ENCODE results near the gene ARRB1.

The ARRB1 gene

DNA sequence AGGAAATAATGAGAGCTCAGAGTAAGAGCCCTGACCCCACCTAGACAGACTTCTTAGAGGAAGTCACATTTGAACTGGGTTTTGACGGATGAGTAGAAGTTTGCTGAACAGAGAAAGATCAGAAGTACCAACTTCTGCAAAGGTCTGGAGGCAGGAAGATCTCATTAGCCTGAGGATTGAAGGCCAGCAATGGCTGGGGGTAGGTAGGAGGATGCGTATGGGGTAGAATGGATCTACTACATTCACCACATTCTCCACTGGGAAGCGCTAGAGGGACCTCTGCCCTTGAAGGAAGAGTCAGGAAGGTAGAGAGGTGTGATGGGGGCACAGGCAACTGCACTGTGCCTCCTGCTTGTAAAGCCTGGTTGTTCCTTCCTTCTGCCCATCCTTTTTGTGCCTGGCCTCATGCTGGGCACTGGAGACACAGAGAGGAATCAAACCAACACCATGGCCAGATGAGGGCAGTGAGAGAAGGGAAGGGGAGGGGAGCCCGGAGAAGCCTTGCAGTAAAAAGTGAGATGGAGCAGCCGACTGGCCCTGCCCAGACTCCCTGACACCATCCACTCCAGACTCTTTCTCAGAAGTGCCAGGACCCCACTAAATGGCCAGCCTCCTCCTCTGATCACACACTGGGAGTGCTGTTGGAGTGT is 106.0 kb downstream of the ARRB1 start:
- Histone ChIP-seq H3K9me3 (ENCODE audit: control insufficient read depth, insufficient read depth, low read length) (no peaks in the 10 kb centered on the region), H3K36me3 (ENCODE audit: control insufficient read depth, insufficient read depth, low read length) (no peaks in the 10 kb centered on the region), H3K9ac (ENCODE audit: low read depth, low read length) (no peak overlapping the region), H3K27me3 (ENCODE audit: control insufficient read depth, insufficient read depth, low read length) (peaks cover 49% of the 10 kb centered on the region), H3K4me1 (ENCODE audit: control insufficient read depth, insufficient read depth, low read length) (no peaks in the 10 kb centered on the region), H3K27ac (ENCODE audit: low read depth, low read length) (no peak overlapping the region), H3K4me3 (ENCODE audit: low read depth, low read length) (no peak overlapping the region)

GRCh38 chr11:75244052-75244814 is 107.2 kb downstream of the ARRB1 start:
- no peak overlapping the region for H3K9ac ChIP-seq (ENCODE audit: low read depth, low read length)
- no peaks in the 10 kb centered on the region for H3K36me3 ChIP-seq (ENCODE audit: control insufficient read depth, insufficient read depth, low read length)
- H3K9me3 ChIP-seq (ENCODE audit: control insufficient read depth, insufficient read depth, low read length), result no peaks in the 10 kb centered on the region
- H3K27me3 ChIP-seq (ENCODE audit: control insufficient read depth, insufficient read depth, low read length), result peaks cover 61% of the 10 kb centered on the region
- peaks cover 8% of the 10 kb centered on the region for H3K4me1 ChIP-seq (ENCODE audit: control insufficient read depth, insufficient read depth, low read length)
- no peak overlapping the region for H3K27ac ChIP-seq (ENCODE audit: low read depth, low read length)
- no peak overlapping the region for H3K4me3 ChIP-seq (ENCODE audit: low read depth, low read length)

DNA sequence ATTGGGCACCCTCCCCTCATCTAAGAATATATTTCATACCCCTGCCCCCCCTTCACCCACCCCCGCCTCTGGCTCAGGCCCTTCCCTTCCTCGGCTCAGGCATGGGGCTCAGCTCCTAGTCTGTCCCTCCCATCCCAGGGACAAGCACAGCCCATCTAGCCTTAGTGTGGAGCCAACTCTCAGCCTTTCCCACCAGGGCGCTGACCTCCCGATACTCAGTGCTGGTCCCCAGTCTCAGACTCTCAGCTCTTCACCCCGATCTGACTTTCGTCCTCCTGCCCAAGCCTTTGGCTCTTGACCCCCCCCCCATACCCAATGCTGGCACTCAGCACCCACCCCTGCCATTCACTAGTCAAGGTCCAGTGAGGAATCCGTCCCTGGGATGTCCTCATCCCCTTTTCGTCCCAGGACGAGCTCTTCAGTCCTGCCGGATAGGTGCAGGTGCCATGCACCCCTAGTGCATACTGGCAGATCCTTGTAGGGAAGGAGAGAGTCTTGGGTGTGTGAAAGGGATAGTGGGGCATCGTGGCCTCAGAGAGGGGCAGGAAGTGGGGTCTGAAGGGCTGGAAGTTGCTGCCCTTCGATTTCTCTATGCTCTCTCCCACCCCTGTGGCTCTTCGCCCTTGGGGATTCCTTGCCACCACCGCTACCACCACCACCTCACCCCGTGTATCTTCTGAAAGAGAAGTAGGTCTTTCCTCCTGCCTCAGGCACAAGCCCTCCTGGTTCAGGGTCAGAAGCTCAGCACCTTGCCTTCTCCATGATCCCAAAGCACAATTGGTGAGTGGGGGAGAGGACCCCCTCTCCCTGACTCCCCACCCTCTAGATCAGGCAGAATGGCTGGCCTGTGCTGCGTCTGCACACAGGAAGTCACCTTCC is 108.5 kb downstream of the ARRB1 start:
- peaks cover 69% of the 10 kb centered on the region for H3K27me3 ChIP-seq (ENCODE audit: control insufficient read depth, insufficient read depth, low read length)

DNA sequence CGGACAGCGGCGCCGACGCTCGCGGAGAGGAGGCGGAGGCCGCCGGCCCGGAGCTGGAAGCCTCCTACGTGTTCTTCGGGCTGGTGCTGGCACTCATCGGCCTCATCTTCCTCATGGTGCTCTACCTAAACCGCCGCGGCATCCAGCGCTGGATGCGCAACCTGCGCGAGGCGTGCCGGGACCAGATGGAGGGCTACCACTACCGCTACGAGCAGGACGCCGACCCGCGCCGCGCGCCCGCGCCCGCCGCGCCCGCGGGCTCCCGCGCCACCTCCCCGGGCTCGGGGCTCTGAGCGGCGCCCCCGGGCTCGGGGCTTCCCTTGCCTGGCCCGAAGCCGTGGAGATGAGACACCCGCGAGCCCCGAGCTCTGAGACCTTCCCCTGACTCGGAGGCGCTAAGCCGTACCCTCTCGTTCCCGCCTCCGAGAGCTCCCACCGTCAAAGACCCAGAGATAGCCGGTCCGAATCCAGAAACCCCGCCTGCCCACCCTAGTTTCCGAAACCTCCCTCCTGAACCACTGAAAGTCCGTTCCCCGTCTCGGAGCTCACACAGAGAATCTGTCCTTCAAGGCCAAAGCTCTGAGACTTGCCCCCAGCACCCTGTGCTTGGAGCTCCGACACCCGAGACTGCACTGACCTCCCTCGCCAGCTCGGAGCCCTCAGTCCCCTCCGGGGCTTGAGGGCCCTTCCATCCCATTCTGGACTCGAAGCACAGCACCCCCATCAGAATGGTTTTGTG is 109.4 kb downstream of the ARRB1 start:
- H3K9me3 ChIP-seq (ENCODE audit: control insufficient read depth, insufficient read depth, low read length), result no peaks in the 10 kb centered on the region
- H3K27ac ChIP-seq (ENCODE audit: low read depth, low read length), result no peak overlapping the region
- H3K9ac ChIP-seq (ENCODE audit: low read depth, low read length), result no peak overlapping the region
- no peaks in the 10 kb centered on the region for H3K36me3 ChIP-seq (ENCODE audit: control insufficient read depth, insufficient read depth, low read length)
- peaks cover 10% of the 10 kb centered on the region for H3K4me1 ChIP-seq (ENCODE audit: control insufficient read depth, insufficient read depth, low read length)
- peak overlapping the region; percentile 74 for H3K4me3 ChIP-seq (ENCODE audit: low read depth, low read length)
- H3K27me3 ChIP-seq (ENCODE audit: control insufficient read depth, insufficient read depth, low read length), result peaks cover 74% of the 10 kb centered on the region

More for the DNA sequence above, 108.5 kb downstream of the ARRB1 start:
- Histone ChIP-seq H3K9me3 (ENCODE audit: control insufficient read depth, insufficient read depth, low read length) (no peaks in the 10 kb centered on the region), H3K4me3 (ENCODE audit: low read depth, low read length) (no peak overlapping the region), H3K36me3 (ENCODE audit: control insufficient read depth, insufficient read depth, low read length) (no peaks in the 10 kb centered on the region), H3K9ac (ENCODE audit: low read depth, low read length) (no peak overlapping the region), H3K27ac (ENCODE audit: low read depth, low read length) (no peak overlapping the region), H3K4me1 (ENCODE audit: control insufficient read depth, insufficient read depth, low read length) (peaks cover 10% of the 10 kb centered on the region)

DNA sequence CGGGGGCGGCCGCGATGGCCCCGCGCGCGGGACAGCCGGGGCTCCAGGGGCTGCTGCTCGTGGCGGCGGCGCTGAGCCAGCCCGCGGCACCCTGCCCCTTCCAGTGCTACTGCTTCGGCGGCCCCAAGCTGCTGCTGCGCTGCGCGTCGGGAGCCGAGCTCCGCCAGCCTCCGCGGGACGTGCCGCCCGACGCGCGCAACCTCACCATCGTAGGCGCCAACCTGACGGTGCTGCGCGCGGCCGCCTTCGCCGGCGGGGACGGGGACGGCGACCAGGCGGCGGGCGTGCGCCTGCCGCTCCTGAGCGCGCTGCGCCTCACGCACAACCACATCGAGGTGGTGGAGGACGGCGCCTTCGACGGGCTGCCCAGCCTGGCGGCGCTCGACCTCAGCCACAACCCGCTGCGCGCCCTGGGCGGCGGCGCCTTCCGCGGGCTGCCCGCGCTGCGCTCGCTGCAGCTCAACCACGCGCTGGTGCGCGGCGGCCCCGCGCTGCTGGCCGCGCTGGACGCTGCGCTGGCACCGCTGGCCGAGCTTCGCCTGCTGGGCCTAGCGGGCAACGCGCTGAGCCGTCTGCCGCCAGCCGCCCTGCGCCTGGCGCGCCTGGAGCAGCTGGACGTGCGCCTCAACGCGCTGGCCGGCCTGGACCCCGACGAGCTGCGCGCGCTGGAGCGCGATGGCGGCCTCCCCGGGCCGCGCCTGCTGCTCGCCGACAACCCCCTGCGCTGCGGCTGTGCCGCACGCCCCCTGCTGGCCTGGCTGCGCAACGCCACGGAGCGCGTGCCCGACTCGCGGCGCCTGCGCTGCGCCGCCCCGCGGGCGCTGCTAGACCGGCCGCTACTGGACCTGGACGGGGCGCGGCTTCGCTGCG is 110.2 kb downstream of the ARRB1 start:
- Histone ChIP-seq H3K36me3 (ENCODE audit: control insufficient read depth, insufficient read depth, low read length) (no peaks in the 10 kb centered on the region), H3K9ac (ENCODE audit: low read depth, low read length) (peak overlapping the region; percentile 53; the same call in 1 of the 2 replicates), H3K4me3 (ENCODE audit: low read depth, low read length) (peak overlapping the region; percentile 74), H3K27me3 (ENCODE audit: control insufficient read depth, insufficient read depth, low read length) (peaks cover 74% of the 10 kb centered on the region), H3K9me3 (ENCODE audit: control insufficient read depth, insufficient read depth, low read length) (no peaks in the 10 kb centered on the region), H3K27ac (ENCODE audit: low read depth, low read length) (no peak overlapping the region), H3K4me1 (ENCODE audit: control insufficient read depth, insufficient read depth, low read length) (peaks cover 10% of the 10 kb centered on the region)

DNA sequence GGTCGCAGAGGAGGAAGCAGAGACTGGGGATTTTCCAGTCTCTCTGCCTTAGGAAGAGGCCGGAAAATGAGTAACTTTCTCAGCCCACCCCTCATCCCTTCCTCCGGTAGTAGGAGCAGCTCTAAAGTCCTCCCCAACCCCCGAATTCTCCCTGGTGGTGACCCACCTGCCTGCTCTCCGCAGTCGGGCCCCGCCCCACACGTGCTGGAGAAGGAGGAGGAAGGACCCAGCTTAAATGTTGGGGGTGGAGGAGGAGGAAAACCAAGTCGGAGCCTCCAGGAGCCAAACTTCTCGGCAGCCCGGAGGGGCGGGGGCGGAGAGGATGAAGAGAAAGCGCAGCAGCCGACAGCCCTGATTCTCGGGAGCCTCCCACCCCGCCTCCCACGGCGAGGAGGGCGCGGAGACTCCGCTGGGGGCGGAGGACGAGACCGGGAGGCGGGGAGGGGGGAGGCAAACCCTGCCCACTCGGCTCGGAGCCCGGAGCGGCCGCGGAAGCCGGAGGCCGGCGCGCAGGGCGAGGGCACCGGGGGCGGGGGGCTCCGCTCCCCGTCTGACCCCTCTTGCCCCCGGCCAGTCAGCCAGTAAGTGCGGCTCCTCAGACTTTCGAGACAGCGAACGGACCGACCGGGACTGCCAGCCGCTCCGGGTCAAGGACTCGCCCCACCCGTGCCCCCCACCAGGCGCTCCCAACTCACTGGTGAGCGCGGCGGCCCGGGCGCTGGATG is 111.0 kb downstream of the ARRB1 start, which contains the start of gene TPBGL:
TSS of gene TPBGL (plus strand) at position 464 of the 725 bp plus-strand sequence. CDS start 276 bp downstream, outside the sequence.
- Histone ChIP-seq H3K27me3 (ENCODE audit: control insufficient read depth, insufficient read depth, low read length) (peaks cover 73% of the 10 kb centered on the region), H3K27ac (ENCODE audit: low read depth, low read length) (no peak within 1 kb of the TSS), H3K36me3 (ENCODE audit: control insufficient read depth, insufficient read depth, low read length) (no peaks in the 10 kb centered on the region), H3K9me3 (ENCODE audit: control insufficient read depth, insufficient read depth, low read length) (no peaks in the 10 kb centered on the region), H3K4me1 (ENCODE audit: control insufficient read depth, insufficient read depth, low read length) (peaks cover 16% of the 10 kb centered on the region), H3K9ac (ENCODE audit: low read depth, low read length) (peak within 1 kb of the TSS; percentile 53; the same call in 1 of the 2 replicates), H3K4me3 (ENCODE audit: low read depth, low read length) (peak within 1 kb of the TSS; percentile 74)

DNA sequence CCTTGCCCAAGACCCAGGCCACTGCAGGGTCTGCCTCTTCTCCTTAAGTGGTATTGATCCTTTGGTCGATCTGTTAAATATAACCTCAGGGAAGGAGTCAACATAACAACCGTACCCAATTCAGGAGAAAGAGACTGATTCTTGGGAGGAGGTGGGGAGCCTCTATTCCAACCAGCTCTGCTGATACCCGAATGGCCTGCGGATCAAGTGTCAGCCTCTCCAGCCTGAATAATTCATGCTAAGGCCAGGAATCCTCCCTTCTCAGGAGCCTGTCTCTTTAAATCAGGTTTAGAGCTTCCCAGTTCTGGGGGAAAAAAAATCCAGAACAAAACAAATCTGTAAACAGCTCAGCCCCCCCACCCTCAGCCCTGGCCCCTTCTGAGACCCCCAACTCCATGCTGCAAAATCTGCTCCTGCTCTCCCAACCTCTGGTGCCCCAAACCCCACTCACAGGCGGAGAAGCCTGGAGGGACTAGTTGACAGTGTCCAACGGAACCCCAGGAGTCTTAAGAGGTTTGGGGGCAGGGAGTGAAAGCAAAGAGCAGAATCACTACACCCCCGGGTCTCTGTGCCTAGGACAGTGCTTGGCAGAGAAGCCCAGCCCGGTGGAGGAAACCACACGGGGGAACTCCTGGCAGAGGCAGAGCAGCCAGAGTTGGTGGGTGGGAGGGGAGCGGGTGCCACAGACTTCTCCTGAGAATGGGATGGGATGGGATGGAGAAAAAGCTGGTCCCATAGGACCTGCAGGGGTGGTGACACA is 111.8 kb downstream of the ARRB1 start:
- Histone ChIP-seq H3K9ac (ENCODE audit: low read depth, low read length) (no peak overlapping the region), H3K36me3 (ENCODE audit: control insufficient read depth, insufficient read depth, low read length) (no peaks in the 10 kb centered on the region), H3K4me1 (ENCODE audit: control insufficient read depth, insufficient read depth, low read length) (peaks cover 16% of the 10 kb centered on the region), H3K27ac (ENCODE audit: low read depth, low read length) (no peak overlapping the region), H3K27me3 (ENCODE audit: control insufficient read depth, insufficient read depth, low read length) (peaks cover 66% of the 10 kb centered on the region), H3K9me3 (ENCODE audit: control insufficient read depth, insufficient read depth, low read length) (no peaks in the 10 kb centered on the region), H3K4me3 (ENCODE audit: low read depth, low read length) (peak overlapping the region; percentile 74)

- no peak overlapping the region for H3K9ac ChIP-seq (ENCODE audit: low read depth, low read length)
- H3K4me3 ChIP-seq (ENCODE audit: low read depth, low read length), result no peak overlapping the region
- peaks cover 16% of the 10 kb centered on the region for H3K4me1 ChIP-seq (ENCODE audit: control insufficient read depth, insufficient read depth, low read length)
- H3K27ac ChIP-seq (ENCODE audit: low read depth, low read length), result no peak overlapping the region
- peaks cover 57% of the 10 kb centered on the region for H3K27me3 ChIP-seq (ENCODE audit: control insufficient read depth, insufficient read depth, low read length)
- H3K36me3 ChIP-seq (ENCODE audit: control insufficient read depth, insufficient read depth, low read length), result no peaks in the 10 kb centered on the region
- H3K9me3 ChIP-seq (ENCODE audit: control insufficient read depth, insufficient read depth, low read length), result no peaks in the 10 kb centered on the region
These were observed 112.6 kb downstream of the ARRB1 start for GRCh38 chr11:75238595-75239440.

Measured in HUES48 (cell line).